HG03103 (cell line): ENCODE measurements around the gene RHBDL3.
"Not testable (repeated sequence)": the region's sequence is repeated elsewhere in the genome, so short reads cannot be mapped to it uniquely, and the experiment has no call there.

ENCODE experiments used
- ATAC-seq: cut with Tn5 transposase; IDR thresholded peaks from one replicate; pipeline ENCODE4 v1.9.1; 2021; ENCODE audit warnings: low read depth; ENCODE audit not compliant: unreplicated experiment

The RHBDL3 gene

GRCh38 chr17:32288615-32289014 lies 23.0 kb downstream of the RHBDL3 start:
- ATAC-seq, result no peak

- no peak for ATAC-seq
Observed at GRCh38 chr17:32289471-32290070, 23.9 kb downstream of the RHBDL3 start.

GRCh38 chr17:32292094-32292493 lies 26.5 kb downstream of the RHBDL3 start:
- no peak for ATAC-seq

GRCh38 chr17:32297424-32297823 lies 31.8 kb downstream of the RHBDL3 start:
- no peak for ATAC-seq

- no peak for ATAC-seq
Observed at GRCh38 chr17:32297860-32298259, 32.2 kb downstream of the RHBDL3 start.

GRCh38 chr17:32298298-32298697 lies 32.7 kb downstream of the RHBDL3 start:
- no peak for ATAC-seq

- no peak for ATAC-seq
Observed at GRCh38 chr17:32298721-32299579, 33.3 kb downstream of the RHBDL3 start.

- no peak for ATAC-seq
Observed at GRCh38 chr17:32299580-32300164, 34.0 kb downstream of the RHBDL3 start.

- no peak for ATAC-seq
Observed at GRCh38 chr17:32302037-32302436, 36.4 kb downstream of the RHBDL3 start.

GRCh38 chr17:32302860-32303649 lies 37.4 kb downstream of the RHBDL3 start:
- ATAC-seq, result no peak

GRCh38 chr17:32303781-32304288 lies 38.2 kb downstream of the RHBDL3 start:
- ATAC-seq, result no peak

GRCh38 chr17:32305049-32305448 lies 39.4 kb downstream of the RHBDL3 start:
- no peak for ATAC-seq

- no peak for ATAC-seq
Observed at GRCh38 chr17:32307658-32308057, 42.0 kb downstream of the RHBDL3 start.

GRCh38 chr17:32311028-32311536 lies 45.5 kb downstream of the RHBDL3 start:
- no peak for ATAC-seq

- ATAC-seq, result no peak
Observed at GRCh38 chr17:32314636-32315035, 49.0 kb downstream of the RHBDL3 start.

GRCh38 chr17:32315171-32315570 lies 49.5 kb downstream of the RHBDL3 start:
- no peak for ATAC-seq

GRCh38 chr17:32316653-32317052 lies 51.0 kb downstream of the RHBDL3 start:
- not testable (repeated sequence) for ATAC-seq

GRCh38 chr17:32317353-32317752 lies 51.7 kb downstream of the RHBDL3 start:
- no peak for ATAC-seq

GRCh38 chr17:32318071-32318470 lies 52.4 kb downstream of the RHBDL3 start:
- no peak for ATAC-seq

- no peak for ATAC-seq
Observed at GRCh38 chr17:32319548-32319905, 53.9 kb downstream of the RHBDL3 start.

- ATAC-seq, result not testable (repeated sequence)
Observed at GRCh38 chr17:32320080-32320479, 54.4 kb downstream of the RHBDL3 start.
